HG03060 (cell line): ENCODE data around the gene ABCB7.
"Not testable (repeated sequence)": the region's sequence is repeated elsewhere in the genome, so short reads cannot be mapped to it uniquely, and the experiment has no call there.

Experiments used
- ATAC-seq: cut with Tn5 transposase; IDR thresholded peaks from one replicate; pipeline ENCODE4 v1.9.1; 2021; ENCODE audit warnings: low read depth, moderate number of reproducible peaks; ENCODE audit not compliant: unreplicated experiment

ABCB7 gene

DNA sequence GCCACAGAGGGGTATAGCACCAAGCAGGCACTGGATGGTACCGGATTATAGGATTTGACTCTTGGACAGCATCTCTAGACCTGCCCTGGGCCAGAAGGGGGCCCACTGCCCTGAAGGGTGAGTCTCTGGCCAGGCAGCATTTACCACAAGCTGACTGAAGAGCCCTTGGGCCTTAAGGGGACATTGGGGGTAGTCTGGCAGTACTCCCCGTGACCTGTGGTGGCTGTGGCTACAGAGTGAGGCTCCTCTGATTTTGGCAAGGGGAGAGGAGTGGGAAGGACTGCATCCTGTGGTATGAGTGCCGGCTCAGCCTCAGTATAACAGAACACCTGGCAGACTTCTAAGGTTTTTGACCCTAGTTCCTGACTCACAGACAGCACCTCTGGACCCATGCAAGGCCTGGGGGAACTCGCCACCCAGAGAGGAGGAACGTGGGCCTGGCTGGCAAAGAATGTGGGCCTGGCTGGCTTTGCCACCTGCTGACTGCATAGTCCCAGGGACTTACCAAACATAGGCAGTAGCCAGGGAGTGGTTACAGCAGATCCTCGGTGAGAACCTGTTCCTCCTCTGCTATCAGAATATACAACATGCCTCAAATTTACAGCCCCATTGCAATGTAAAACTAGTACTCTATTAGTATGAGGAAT is 48.1 kb downstream of the ABCB7 start:
- no peak for ATAC-seq

DNA sequence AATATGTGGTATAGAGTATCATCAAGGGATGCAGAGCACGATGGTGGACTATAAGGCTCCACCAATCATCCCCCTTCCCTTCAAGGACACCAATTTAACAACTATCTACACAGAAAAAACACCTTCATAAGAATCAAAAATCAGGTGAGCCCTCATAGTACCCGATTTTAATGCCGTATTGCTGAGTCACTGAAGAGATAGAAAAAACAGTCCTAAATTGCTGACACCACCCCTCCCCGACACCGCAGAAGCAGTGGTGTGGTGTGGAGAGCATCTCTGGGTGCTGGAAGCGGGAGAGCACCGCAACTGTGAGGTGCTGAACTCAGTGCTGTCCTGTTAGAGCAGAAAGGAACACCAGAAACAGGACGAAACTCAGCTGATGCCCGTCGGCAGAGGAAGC is 49.3 kb downstream of the ABCB7 start:
- ATAC-seq: no peak

DNA sequence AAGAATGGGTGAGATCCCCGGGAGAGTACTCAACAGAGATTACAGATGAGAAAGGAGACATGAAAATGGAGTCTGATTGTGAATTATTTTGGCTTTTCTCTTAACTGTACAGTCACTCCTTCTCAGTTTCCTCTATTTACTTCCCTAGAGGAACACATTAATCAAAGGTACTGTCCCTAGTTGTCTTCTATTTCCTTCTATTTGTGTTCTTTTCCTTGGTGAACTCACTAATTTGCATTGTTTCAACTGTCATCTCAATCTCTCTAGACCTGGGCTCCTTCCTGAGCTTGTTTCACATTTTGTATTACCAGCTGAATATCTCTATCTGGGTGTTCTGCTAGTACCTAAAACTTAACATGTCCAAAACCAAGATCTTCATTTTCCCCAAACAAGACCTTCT is 59.8 kb downstream of the ABCB7 start:
- no peak for ATAC-seq

DNA sequence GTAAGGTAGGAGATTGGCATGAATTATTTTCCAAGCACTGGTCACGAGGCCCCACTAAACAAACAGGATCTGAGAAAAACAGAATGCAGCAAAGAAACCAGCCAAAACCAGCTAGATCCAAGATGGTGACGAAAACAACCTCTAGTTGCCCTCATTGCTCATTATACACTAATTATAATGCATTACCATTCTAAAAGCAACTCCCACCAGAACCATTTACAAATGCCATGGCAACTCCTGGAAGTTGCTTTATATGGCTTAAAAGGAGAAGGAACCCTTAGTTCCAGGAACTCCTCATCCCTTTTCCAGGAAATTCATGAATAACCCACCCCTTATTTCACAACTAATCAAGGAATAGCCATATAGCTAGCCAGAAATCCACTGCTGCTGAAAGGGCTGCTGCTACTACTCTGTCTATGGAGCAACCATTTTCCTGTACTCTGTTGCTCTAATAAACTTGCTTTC is 69.3 kb downstream of the ABCB7 start:
- no peak for ATAC-seq

DNA sequence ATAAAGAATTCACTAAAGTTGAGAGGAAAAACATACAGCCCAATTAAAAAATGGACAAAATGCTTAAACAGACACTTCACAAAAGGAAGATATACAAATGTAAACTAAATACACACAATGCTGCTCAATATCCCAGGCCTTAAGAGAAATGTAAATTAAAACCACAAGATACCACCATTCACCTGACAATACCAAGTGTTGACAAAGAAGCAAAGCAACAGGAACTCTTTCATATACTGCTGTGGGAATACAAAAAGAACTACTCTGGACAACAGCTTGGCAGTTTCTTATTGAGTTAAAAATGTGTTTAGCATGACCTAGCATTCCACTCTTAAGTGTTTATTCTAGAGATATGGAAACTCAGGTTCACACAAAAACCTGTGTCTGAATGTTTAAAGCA is 71.3 kb downstream of the ABCB7 start:
- no peak for ATAC-seq

DNA sequence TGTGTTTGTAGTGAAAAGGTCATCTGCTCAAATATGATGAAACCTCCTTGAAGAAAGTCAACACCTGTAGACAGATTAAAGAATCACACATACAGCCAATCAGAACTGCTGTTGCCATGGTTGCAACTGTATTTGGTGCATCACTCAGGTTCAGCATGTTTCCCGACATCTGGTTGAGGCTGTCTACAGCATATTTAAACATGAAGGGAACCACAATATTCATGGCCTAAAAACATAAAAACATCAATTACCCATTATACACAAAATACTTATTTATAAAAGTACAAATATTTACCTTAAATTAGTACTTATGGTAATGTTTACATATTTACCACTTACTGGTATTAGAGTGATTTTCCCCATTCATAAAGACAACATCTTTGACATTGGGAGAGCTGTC is 79.7 kb downstream of the ABCB7 start:
- ATAC-seq: no peak

DNA sequence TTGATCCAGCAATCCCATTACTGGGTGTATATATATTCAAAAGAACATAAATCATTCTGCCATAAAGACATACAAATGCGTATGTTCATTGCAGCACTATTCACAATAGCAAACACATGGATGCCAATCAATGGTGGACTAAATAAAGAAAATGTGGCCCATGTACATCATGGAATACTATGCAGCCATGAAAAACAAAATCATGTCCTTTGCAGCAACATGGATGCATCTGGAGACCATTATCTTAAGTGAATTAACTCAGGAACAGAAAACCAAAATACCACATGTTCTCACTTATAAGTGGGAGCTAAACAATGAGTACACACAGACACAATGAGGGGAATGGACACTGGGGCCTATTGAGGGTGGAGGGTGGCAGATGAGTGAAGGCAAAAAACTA is 81.6 kb downstream of the ABCB7 start:
- no peak for ATAC-seq

DNA sequence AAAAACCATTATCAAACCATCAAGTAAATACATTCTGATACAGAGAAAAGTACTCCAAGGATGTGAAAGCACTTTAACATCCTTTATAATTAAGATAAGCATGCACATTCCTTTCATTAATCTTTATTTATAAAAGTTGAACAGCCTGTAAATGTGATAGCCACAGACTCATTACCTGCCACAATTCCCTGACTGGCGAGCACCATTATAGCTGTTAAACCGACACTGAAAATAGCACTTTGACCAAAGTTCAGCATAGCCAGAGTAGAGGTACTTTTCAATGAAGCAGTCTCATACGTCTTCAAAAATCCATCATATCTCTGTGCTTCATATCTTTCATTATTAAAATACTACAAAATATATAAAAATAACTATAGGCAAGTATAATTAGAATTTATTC is 84.7 kb downstream of the ABCB7 start:
- ATAC-seq: no peak

DNA sequence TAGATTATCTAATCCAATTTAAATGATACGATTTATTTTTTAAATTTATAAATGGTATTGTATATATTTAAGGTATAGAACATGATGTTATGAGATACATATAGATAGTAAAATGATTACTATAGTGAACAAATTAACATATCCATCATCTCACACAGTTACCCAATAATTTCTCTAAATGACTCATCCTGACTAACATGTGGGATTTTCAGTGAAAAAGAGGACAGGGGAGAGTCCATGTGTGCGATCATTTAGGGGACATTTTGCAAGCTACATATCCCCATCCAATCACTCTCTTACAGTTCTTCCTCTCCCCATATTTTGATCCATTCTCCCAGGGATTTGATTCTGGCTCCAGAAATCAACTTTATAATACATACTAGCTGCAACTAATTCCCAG is 88.2 kb downstream of the ABCB7 start:
- ATAC-seq: no peak

DNA sequence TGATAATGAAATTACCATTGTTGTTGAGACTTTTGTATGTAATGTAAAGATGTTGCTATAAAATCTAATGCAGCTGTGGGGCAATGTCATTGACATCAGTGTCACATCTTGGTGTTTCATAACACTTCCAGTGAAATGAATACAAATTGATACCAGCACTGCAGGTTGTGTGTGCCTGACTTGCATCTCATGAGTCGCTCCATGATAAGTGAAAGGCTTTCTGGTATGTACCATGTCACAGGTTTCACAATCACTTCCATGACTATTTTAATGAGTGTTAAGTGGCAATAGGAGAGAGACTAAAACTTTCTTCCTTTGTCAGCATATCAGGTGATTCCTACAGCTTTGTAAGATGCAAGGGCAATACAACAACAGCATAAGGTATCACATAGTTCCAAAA is 94.4 kb downstream of the ABCB7 start:
- no peak for ATAC-seq

DNA sequence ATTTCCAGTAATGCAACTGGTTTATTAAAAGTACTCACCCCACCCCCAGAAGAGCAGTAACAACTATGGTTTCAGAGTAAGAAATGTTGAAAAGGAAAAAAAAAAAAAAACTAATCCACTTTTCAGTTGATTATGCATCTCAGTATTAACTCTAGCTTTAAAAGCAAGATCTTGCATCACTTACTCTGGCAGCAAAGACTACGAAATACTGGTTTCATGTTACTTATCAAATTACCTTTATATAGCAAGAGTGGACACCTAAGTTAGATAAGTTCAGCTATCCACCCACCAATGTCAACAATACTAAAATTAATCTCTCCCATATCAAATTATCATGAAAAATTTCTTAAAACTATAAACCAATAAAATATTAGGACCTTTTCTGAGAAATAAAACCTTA is 105.0 kb downstream of the ABCB7 start:
- ATAC-seq: no peak

DNA sequence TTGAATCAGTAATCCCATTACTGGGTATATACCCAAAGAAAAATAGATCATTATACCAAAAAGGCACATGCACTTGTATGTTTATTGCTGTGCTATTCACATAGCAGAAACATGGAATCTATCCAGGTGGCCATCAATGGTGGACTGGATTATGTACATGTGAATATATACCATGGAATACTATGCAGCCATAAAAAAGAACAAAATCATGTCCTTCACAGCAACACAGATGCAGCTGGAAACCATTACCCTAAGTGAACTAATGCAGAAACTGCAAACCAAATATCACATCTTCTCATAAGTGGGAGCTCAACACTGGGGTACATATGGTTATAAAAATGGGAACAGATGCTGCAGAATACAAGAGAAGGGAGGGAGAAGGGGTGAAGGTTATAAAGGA is 110.7 kb downstream of the ABCB7 start:
- no peak for ATAC-seq

DNA sequence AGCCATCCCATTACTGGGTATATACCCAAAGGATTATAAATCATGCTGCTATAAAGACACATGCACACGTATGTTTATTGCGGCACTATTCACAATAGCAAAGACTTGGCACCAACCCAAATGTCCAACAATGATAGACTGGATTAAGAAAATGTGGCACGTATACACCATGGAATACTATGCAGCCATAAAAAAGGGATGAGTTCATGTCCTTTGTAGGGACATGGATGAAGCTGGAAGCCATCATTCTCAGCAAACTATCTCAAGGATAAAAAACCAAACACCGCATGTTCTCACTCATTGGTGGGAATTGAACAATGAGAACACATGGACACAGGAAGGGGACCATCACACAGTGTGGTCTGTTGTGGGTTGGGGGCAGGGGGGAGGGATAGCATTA is 111.9 kb downstream of the ABCB7 start:
- ATAC-seq: not testable (repeated sequence)

DNA sequence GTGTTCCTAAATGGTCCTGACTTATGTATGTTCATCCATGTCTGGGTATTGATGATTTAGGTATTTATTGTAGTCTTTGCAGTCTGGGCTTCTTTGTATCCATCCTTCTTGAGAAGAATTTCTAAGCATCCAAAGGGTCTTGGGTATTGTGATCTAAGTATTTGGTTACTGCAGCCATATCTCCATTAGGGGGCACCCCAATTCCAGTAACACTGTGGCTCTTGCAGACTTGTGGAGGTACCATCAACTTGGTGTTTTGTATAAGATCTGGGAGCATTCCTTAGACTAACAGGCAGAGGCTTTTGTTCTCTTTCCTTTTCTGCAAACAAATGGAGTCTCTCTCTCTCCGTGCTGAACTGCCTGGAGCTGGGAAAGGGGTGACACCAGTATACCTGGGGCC is 117.2 kb downstream of the ABCB7 start:
- no peak for ATAC-seq
